ENCODE results near the gene GAPT.

GAPT gene

GRCh38 chr5:58544926-58545325, 53.7 kb downstream of the GAPT start:
- intact Hi-C loops (cut with DNase I) = no loop called here
- no peak for DNase-seq

- DNase-seq = no peak
- intact Hi-C loops (cut with DNase I) = no loop called here
These were observed 54.7 kb downstream of the GAPT start for GRCh38 chr5:58545912-58546311.
